ENCODE data around the gene SUPT4H1. TPM values are rescaled to one million over a fixed set of nuclear protein-coding genes. Genes with fewer than 3 reads are reported as not detected.
A peak's percentile ranks its signal among the peaks of the same experiment; 100 is the strongest.

SUPT4H1 gene
- polyA plus RNA-seq, 10 donors = 68.9 to 98.0 (median 82.9) TPM

GRCh38 chr17:58330997-58331814 is 20.8 kb downstream of the SUPT4H1 start:
- no peak for DNase-seq

GRCh38 chr17:58330538-58330996 is 21.4 kb downstream of the SUPT4H1 start:
- no peak for DNase-seq

- DNase-seq = no peak
These were observed 22.0 kb downstream of the SUPT4H1 start for GRCh38 chr17:58329810-58330537.

GRCh38 chr17:58329035-58329809 is 22.8 kb downstream of the SUPT4H1 start:
- DNase-seq = peak in 1 of 3 donors; percentile 45

- DNase-seq = peak in 1 of 3 donors; percentile 38
These were observed 23.6 kb downstream of the SUPT4H1 start, which contains the start of gene TSPOAP1 for GRCh38 chr17:58328195-58329034. Gene TSPOAP1 (minus strand): TSS chr17:58328795. CDS start chr17:58327920, 875 bp downstream.

- no peak for DNase-seq
These were observed 24.4 kb downstream of the SUPT4H1 start for GRCh38 chr17:58327363-58328194.

- no peak for DNase-seq
These were observed 25.2 kb downstream of the SUPT4H1 start for GRCh38 chr17:58326609-58327362.

GRCh38 chr17:58325976-58326468 is 26.0 kb downstream of the SUPT4H1 start:
- DNase-seq = no peak

- DNase-seq = no peak
These were observed 26.7 kb downstream of the SUPT4H1 start for GRCh38 chr17:58325289-58325726.

- DNase-seq = peak in 1 of 3 donors; percentile 55
These were observed 27.4 kb downstream of the SUPT4H1 start for GRCh38 chr17:58324409-58325288.

- no peak for DNase-seq
These were observed 28.0 kb downstream of the SUPT4H1 start for GRCh38 chr17:58324056-58324408.

- no peak for DNase-seq
These were observed 28.5 kb downstream of the SUPT4H1 start for GRCh38 chr17:58323366-58324055.

- DNase-seq = no peak
These were observed 29.3 kb downstream of the SUPT4H1 start for GRCh38 chr17:58322581-58323185.

GRCh38 chr17:58321571-58322525 is 30.2 kb downstream of the SUPT4H1 start:
- DNase-seq = no peak

- no peak for DNase-seq
These were observed 31.3 kb downstream of the SUPT4H1 start for GRCh38 chr17:58320570-58321323.

All from muscle of back (tissue), 11 donors.